Common myeloid progenitor, CD34-positive (primary cell): ENCODE measurements around the gene CHCT1.

Experiments
- CTCF ChIA-PET: fragments of 350-600 bp; sonication (Branson Sonifier 250); formaldehyde crosslinking; loops from one replicate; lab custom pipeline; 2021; ENCODE audit warnings: antibody characterized with exemption; lab: Charles Lee
- POLR2A ChIA-PET: fragments of 350-600 bp; sonication (Branson Sonifier 250); formaldehyde crosslinking; loops from one replicate; lab custom pipeline; 2021; ENCODE audit warnings: antibody characterized with exemption; lab: Charles Lee
- DNase-seq, 3 donors: peaks; one replicate each; pipeline versions ENCODE4 v3.0.0 to v3.0.0-alpha.2; 2013
- H3K27ac ChIP-seq, 2 experiments: 1 replicate in 1 of 2; 2 replicates in 1 of 2; pipeline ENCODE4 v1.7.0; 2013; ENCODE audit warnings: inconsistent platforms in 2 of 2, low read length in 2 of 2, mild to moderate bottlenecking in 2 of 2, low read depth in 1 of 2, moderate library complexity in 1 of 2; ENCODE audit not compliant: severe bottlenecking in 2 of 2, insufficient read depth in 1 of 2, poor library complexity in 1 of 2
- H3K27me3 ChIP-seq, 5 experiments: replicated peaks in 2 of 5; 1 replicate in 3 of 5; 2 replicates in 2 of 5; pipeline versions ENCODE4 v1.6.1 to v1.7.0; 2013; ENCODE audit warnings: low read length in 4 of 5, mild to moderate bottlenecking in 2 of 5, moderate library complexity in 2 of 5, inconsistent platforms in 1 of 5; ENCODE audit not compliant: insufficient read depth in 5 of 5, control insufficient read depth in 4 of 5
- H3K36me3 ChIP-seq, 4 experiments: 1 replicate in 2 of 4; 2 replicates in 2 of 4; pipeline versions ENCODE4 v1.6.1 to v1.7.0; 2013; ENCODE audit warnings: low read length in 3 of 4, control low read depth in 1 of 4, mild to moderate bottlenecking in 1 of 4; ENCODE audit not compliant: control insufficient read depth in 4 of 4, insufficient read depth in 4 of 4
- H3K4me1 ChIP-seq, 4 experiments: 1 replicate in 3 of 4; 2 replicates in 1 of 4; pipeline versions ENCODE4 v1.6.1 to v1.7.1; 2013; ENCODE audit warnings: low read length in 3 of 4, mild to moderate bottlenecking in 3 of 4, control low read depth in 1 of 4, inconsistent platforms in 1 of 4, moderate library complexity in 1 of 4; ENCODE audit not compliant: control insufficient read depth in 4 of 4, insufficient read depth in 4 of 4; ENCODE audit errors: control extremely low read depth in 1 of 4
- H3K4me3 ChIP-seq, 7 experiments: 1 replicate in 4 of 7; 2 replicates in 3 of 7; pipeline versions ENCODE4 v1.5.1 to v1.7.0; 2013; ENCODE audit warnings: mild to moderate bottlenecking in 7 of 7, low read length in 6 of 7, moderate library complexity in 6 of 7, inconsistent platforms in 2 of 7, low read depth in 2 of 7, control low read depth in 1 of 7; ENCODE audit not compliant: insufficient read depth in 4 of 7, control insufficient read depth in 1 of 7; ENCODE audit errors: extremely low read depth in 1 of 7
- H3K9me3 ChIP-seq, 5 experiments: 1 replicate in 4 of 5; 2 replicates in 1 of 5; pipeline versions ENCODE4 v1.6.1 to v1.7.1; 2013; ENCODE audit warnings: low read length in 4 of 5, mild to moderate bottlenecking in 2 of 5, inconsistent platforms in 1 of 5, low read depth in 1 of 5, moderate library complexity in 1 of 5; ENCODE audit not compliant: control insufficient read depth in 4 of 5, insufficient read depth in 2 of 5; ENCODE audit errors: control extremely low read depth in 1 of 5
- WGBS: methylation state at CpG from one replicate; pipeline ENCODE4 v1.1.5; 2013; ENCODE audit not compliant: insufficient coverage; 5-methylcytosine and 5-hydroxymethylcytosine counted together

Gene CHCT1

DNA sequence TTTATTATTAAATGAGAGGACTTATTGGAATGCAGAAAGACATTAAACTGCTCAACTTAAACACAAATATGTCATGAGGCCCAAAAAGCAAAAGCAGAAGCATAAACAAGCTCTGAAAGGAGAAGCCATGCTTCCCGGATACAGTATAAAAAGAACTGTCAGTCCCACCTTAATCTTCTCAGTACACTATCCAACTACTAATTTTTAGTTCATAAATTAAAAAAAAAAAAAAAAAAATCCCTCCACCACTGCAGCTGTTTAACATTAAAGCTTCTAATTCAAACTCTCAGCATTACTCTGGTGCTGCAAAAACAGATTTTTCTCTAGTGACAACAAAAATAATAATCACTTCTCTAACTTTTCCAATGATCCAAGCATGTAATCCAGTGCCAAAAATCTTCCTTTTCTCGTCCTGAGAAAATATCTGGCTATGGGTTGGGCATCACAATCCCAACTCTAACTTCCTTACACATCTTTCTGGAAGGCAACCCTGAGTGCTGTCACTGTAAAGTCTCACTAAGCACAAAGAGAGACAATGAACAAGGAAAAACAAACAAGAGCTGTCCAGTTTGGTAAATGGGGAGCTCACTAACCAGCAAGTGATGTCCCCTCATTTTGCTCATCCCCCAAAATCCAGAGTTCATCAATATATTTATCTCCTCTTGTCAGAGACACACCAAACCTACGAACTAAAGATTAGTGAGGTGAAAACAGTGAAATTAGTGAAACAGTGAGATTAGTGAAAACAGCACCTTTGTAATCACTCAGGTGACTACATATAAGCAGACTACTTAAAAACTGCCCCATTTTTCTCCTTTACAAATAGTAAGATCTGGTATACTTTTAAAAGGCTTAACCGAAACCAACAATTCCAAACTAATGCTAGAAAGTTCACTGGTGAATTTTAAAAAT, 35.9 kb upstream of the CHCT1 start:
- WGBS, result 0% methylated on average over 1 of the region's 4 CpGs
- H3K4me1 ChIP-seq, result peaks cover 22 to 80% (median 51%) of the 10 kb centered on the region in 4 experiments
- peak in 1 of 3 donors; percentile 48 for DNase-seq
- H3K4me3 ChIP-seq, result peak overlapping the region in 2 of 7 experiments; percentile 19 to 24
- peak overlapping the region in 1 of 2 experiments; percentile 16 for H3K27ac ChIP-seq
- ChIA-PET CTCF (interaction anchor here (0.6 kb wide), 1 partner anchor 1393 kb away, joined by 3 read pairs; no protein-coding TSS in a partner anchor), POLR2A (interaction anchor here (0.5 kb wide), 1 partner anchor 36 kb away, joined by 3 read pairs; no protein-coding TSS in a partner anchor)
- H3K27me3 ChIP-seq, result no peaks in the 10 kb centered on the region
- H3K9me3 ChIP-seq, result no peaks in the 10 kb centered on the region
- H3K36me3 ChIP-seq, result peaks cover 0 to 5% (median 0%) of the 10 kb centered on the region in 4 experiments

DNA sequence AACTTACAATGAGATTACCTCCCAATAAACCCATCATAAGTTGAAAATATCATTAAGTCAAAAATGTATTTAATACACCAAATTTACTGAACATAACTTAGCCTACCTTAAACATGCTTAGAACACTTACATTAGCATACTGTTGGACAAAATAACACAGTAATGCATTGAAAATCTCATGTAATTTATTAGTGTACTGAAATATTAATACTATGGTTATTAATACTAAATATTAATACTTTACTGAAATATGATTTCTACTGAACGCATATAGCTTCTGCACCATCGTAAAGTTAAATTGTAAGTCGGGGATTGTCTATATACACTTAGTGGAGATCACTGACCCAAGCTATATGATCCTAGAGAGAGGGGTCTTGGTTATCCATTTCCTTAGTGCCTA, 34.6 kb upstream of the CHCT1 start:
- WGBS, result no CpG with 5 or more reads among the region's 3 CpGs
- ChIA-PET CTCF (no interaction called here), POLR2A (interaction anchor here (0.6 kb wide), 1 partner anchor 11 kb away, joined by 3 read pairs; no protein-coding TSS in a partner anchor)
- Histone ChIP-seq H3K4me3 (no peak overlapping the region), H3K4me1 (peaks cover 22 to 84% (median 49%) of the 10 kb centered on the region in 4 experiments), H3K9me3 (no peaks in the 10 kb centered on the region), H3K27ac (peak overlapping the region in 1 of 2 experiments; percentile 79), H3K36me3 (no peaks in the 10 kb centered on the region), H3K27me3 (no peaks in the 10 kb centered on the region)
- DNase-seq, result no peak

DNA sequence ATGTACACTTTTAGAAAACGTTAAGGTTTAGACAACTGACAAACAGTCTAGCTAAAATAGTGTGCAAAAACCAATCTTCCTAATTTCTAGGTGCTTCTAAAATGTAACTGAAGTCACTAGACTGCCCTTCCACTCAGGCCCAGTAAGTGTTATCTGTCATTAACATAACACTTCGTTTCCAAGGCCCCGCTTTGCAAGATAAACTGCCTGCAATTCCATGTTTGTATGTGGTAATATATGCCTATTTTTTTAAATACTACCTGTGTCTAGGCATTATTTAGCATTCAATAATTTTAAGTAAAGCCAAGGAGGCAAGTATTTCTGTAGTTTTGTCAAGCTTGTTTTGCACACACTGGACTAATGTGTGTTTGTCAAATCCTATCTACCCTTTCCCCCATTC, 33.5 kb upstream of the CHCT1 start:
- no peaks in the 10 kb centered on the region for H3K9me3 ChIP-seq
- H3K27ac ChIP-seq, result peak overlapping the region; percentile 19 to 79
- no peaks in the 10 kb centered on the region for H3K27me3 ChIP-seq
- DNase-seq, result peak in 2 of 3 donors; percentile 35 to 62
- 63% methylated on average over 1 of the region's 3 CpGs for WGBS
- ChIA-PET CTCF (interaction anchor here (1.0 kb wide), 2 partner anchors 34 to 91 kb away, joined by 3 read pairs; no protein-coding TSS in a partner anchor), POLR2A (interaction anchor here (0.6 kb wide), 1 partner anchor 63 kb away, joined by 3 read pairs; no protein-coding TSS in a partner anchor)
- H3K4me1 ChIP-seq, result peaks cover 24 to 86% (median 49%) of the 10 kb centered on the region in 4 experiments
- H3K36me3 ChIP-seq, result no peaks in the 10 kb centered on the region
- H3K4me3 ChIP-seq, result peak overlapping the region in 3 of 7 experiments; percentile 19 to 38 (median 24)

- peaks cover 25 to 85% (median 44%) of the 10 kb centered on the region in 4 experiments for H3K4me1 ChIP-seq
- CTCF ChIA-PET, result interaction anchor here (0.6 to 1.3 kb wide), 4 partner anchors 25 to 349 kb away, joined by 3 to 4 read pairs (median 3); no protein-coding TSS in a partner anchor
- H3K27ac ChIP-seq, result peak overlapping the region in 1 of 2 experiments; percentile 95
- no peaks in the 10 kb centered on the region for H3K36me3 ChIP-seq
- H3K4me3 ChIP-seq, result peak overlapping the region in 6 of 7 experiments; percentile 63 to 100 (median 90)
- WGBS, result no CpG with 5 or more reads among the region's 2 CpGs
- no peaks in the 10 kb centered on the region for H3K9me3 ChIP-seq
- peak in 1 of 3 donors; percentile 21 for DNase-seq
- no peaks in the 10 kb centered on the region for H3K27me3 ChIP-seq
- POLR2A ChIA-PET, result interaction anchor here (0.6 kb wide), 2 partner anchors 41 to 771 kb away, joined by 3 read pairs; no protein-coding TSS in a partner anchor
These were observed 32.1 kb upstream of the CHCT1 start for GRCh38 chr17:60390186-60390585.

DNA sequence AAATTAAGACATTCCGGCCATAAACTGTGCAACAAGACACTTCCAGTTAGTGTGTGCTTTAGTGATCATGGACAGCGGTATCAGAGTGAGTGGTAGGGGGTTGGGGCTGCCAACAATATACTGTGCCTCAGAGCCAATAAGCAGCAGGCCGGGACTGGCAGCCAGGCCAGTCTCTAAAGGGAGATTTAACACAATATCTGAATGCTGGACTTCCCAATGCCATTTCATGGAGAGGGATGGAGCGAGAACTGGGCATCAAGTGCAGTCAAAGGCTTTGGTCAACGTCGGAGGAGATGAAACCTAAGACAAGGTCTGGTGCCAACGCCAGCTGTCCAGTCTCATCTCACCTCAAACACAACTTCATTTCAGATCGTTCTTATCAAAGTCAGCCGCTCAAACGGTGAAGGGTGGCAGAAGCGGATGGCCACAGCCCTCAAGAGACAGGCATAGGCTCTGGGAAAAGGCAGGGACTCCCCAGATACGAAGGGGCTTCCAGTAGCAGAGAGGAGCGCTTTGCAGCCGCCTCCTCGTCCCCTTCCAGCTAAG, 31.3 kb upstream of the CHCT1 start:
- under 1% methylated on average over 12 of the region's 15 CpGs for WGBS
- peak overlapping the region; percentile 87 to 95 for H3K27ac ChIP-seq
- ChIA-PET POLR2A (interaction anchor here (1.3 kb wide), 1 partner anchor 8 kb away, joined by 4 read pairs; no protein-coding TSS in a partner anchor), CTCF (interaction anchor here (0.8 to 1.4 kb wide), 2 partner anchors 31 to 350 kb away, joined by 3 to 4 read pairs; partner anchors contain the start of gene CHCT1)
- peaks cover 25 to 85% (median 45%) of the 10 kb centered on the region in 4 experiments for H3K4me1 ChIP-seq
- H3K9me3 ChIP-seq, result no peaks in the 10 kb centered on the region
- no peaks in the 10 kb centered on the region for H3K27me3 ChIP-seq
- no peaks in the 10 kb centered on the region for H3K36me3 ChIP-seq
- DNase-seq, result peak in 2 of 3 donors; percentile 34 to 49
- H3K4me3 ChIP-seq, result peak overlapping the region; percentile 63 to 100 (median 88)

GRCh38 chr17:60391471-60392041, 30.7 kb upstream of the CHCT1 start:
- no peaks in the 10 kb centered on the region for H3K27me3 ChIP-seq
- ChIA-PET POLR2A (interaction anchor here (0.5 to 1.3 kb wide), 3 partner anchors 9 to 25 kb away, joined by 4 read pairs; no protein-coding TSS in a partner anchor), CTCF (interaction anchor here (1.4 kb wide), 1 partner anchor 31 kb away, joined by 4 read pairs; the partner anchor contains the start of gene CHCT1)
- H3K9me3 ChIP-seq, result no peaks in the 10 kb centered on the region
- peak overlapping the region; percentile 63 to 100 (median 88) for H3K4me3 ChIP-seq
- peak overlapping the region; percentile 87 to 95 for H3K27ac ChIP-seq
- peaks cover 24 to 85% (median 40%) of the 10 kb centered on the region in 4 experiments for H3K4me1 ChIP-seq
- H3K36me3 ChIP-seq, result no peaks in the 10 kb centered on the region
- no peak for DNase-seq
- 0% methylated on average over 21 of the region's 36 CpGs for WGBS
